K562 (cell line): Measurements from ENCODE around the gene TNFAIP8L1. TPM values are rescaled to one million over a fixed set of nuclear protein-coding genes. Genes with fewer than 3 reads are reported as not detected.

Source experiments
- ATAC-seq: fragments of 200-7000 bp; cut with Tn5 transposase; 3 replicates; pipeline ENCODE4 v1.9.1; 2020; ENCODE audit warnings: moderate library complexity
- BruUV-seq: library from RNA; stranded (reverse); fragments of 400-500 nt; replicated peaks from 2 replicates; lab custom pipeline; 2021; lab: Mats Ljungman, UMichigan
- CTCF ChIA-PET: fragments of 300-600 bp; formaldehyde crosslinking; extraction: SDS; loops from one replicate; lab custom pipeline; 2021; ENCODE audit warnings: low intra/inter-chr PET ratio; lab: Yijun Ruan, JAX
- POLR2A ChIA-PET: fragments of 300-600, 350-650 bp; sonication (Branson Sonifier 250); formaldehyde crosslinking; extraction: SDS; loops from one replicate; lab custom pipeline; 2021; ENCODE audit warnings: antibody characterized with exemption, inconsistent platforms; lab: Yijun Ruan, JAX
- DNase-seq, 4 experiments: peaks; one replicate each; pipeline versions ENCODE4 v3.0.0 to v3.0.0-alpha.2; 2011 to 2018; ENCODE audit warnings: low spot score in 3 of 4, mixed read lengths in 3 of 4; ENCODE audit errors: extremely low read depth in 1 of 4
- FAIRE-seq: peaks from 2 replicates; lab custom pipeline; 2011; peaks lifted over from hg19 to GRCh38; lab: Jason Lieb, UNC
- H2AFZ ChIP-seq: 2 replicates; pipeline ENCODE4 v1.6.0; 2011; ENCODE audit warnings: low read depth, low read length, control low read depth, inconsistent platforms
- H3K27ac ChIP-seq: fragments of 200-600 bp; 3 replicates; pipeline ENCODE4 v1.8.0; 2011; ENCODE audit warnings: low read depth, mild to moderate bottlenecking, control low read depth, inconsistent platforms, low read length, moderate library complexity, mixed read lengths; ENCODE audit errors: extremely low read depth
- H3K27me3 ChIP-seq, 2 experiments: fragments of 300-600 bp in 1 of 2; 2 replicates in 1 of 2; 3 replicates in 1 of 2; pipeline versions ENCODE4 v1.6.0 to v1.8.0; 2011; ENCODE audit warnings: inconsistent platforms in 2 of 2, low read length in 2 of 2, mild to moderate bottlenecking in 1 of 2, mixed read lengths in 1 of 2, moderate library complexity in 1 of 2; ENCODE audit not compliant: control insufficient read depth in 2 of 2, insufficient read depth in 2 of 2
- H3K36me3 ChIP-seq: fragments of 300-600 bp; 3 replicates; pipeline ENCODE4 v1.8.0; 2011; ENCODE audit warnings: mild to moderate bottlenecking, low read length, inconsistent platforms; ENCODE audit not compliant: control insufficient read depth, insufficient read depth
- H3K4me1 ChIP-seq, 2 experiments: fragments of 200-600 bp in 1 of 2; replicated peaks in 1 of 2; 2 replicates in 1 of 2; 3 replicates in 1 of 2; pipeline versions ENCODE4 v1.5.1 to v1.8.0; 2011; ENCODE audit warnings: inconsistent platforms in 2 of 2, low read length in 2 of 2, mild to moderate bottlenecking in 1 of 2, mixed read lengths in 1 of 2, moderate library complexity in 1 of 2; ENCODE audit not compliant: control insufficient read depth in 2 of 2, insufficient read depth in 2 of 2
- H3K4me2 ChIP-seq: 2 replicates; pipeline ENCODE4 v1.6.1; 2011; ENCODE audit warnings: low read length, control low read depth, inconsistent platforms, mixed read lengths; ENCODE audit not compliant: insufficient read depth
- H3K4me3 ChIP-seq: fragments of 200-600 bp; sonication (generic), shearing (Covaris generic); 2 replicates; pipeline ENCODE4 v1.5.1; 2016; ENCODE audit warnings: control low read depth, inconsistent platforms
- H3K79me2 ChIP-seq: fragments of 200-600 bp; 3 replicates; pipeline ENCODE4 v1.8.0; 2011; ENCODE audit warnings: low read length, inconsistent platforms; ENCODE audit not compliant: control insufficient read depth, insufficient read depth
- H3K9ac ChIP-seq, 2 experiments: 2 replicates each; pipeline versions ENCODE4 v1.6.0 to v1.6.1; 2011; ENCODE audit warnings: low read depth in 2 of 2, low read length in 2 of 2, control low read depth in 1 of 2, inconsistent platforms in 1 of 2, mild to moderate bottlenecking in 1 of 2, mixed read lengths in 1 of 2; ENCODE audit not compliant: insufficient read depth in 1 of 2
- H3K9me1 ChIP-seq: one replicate; pipeline ENCODE4 v1.6.0; 2011; ENCODE audit warnings: inconsistent platforms, mild to moderate bottlenecking, low read length, moderate library complexity; ENCODE audit not compliant: control insufficient read depth, insufficient read depth
- H3K9me3 ChIP-seq: replicated peaks from 2 replicates; pipeline ENCODE4 v1.5.1; 2011; ENCODE audit warnings: low read depth, low read length, inconsistent platforms; ENCODE audit not compliant: control insufficient read depth, insufficient read depth
- H4K20me1 ChIP-seq: replicated peaks from 2 replicates; pipeline ENCODE4 v1.6.1; 2011; ENCODE audit warnings: low read length, inconsistent platforms, mixed read lengths; ENCODE audit not compliant: control insufficient read depth, insufficient read depth
- DPF2 ChIP-seq: fragments of 450-650 bp; IDR thresholded peaks from 2 replicates; pipeline ENCODE4 v1.6.1; 2016
- HNRNPLL ChIP-seq: fragments of 200-400 bp; formaldehyde crosslinking; IDR thresholded peaks from 2 replicates; pipeline ENCODE4 v1.6.1; 2017; ENCODE audit warnings: low read length, low read depth, mild to moderate bottlenecking; ENCODE audit not compliant: poor library complexity, severe bottlenecking
- L3MBTL2 ChIP-seq: fragments of 450-650 bp; IDR thresholded peaks from 2 replicates; pipeline ENCODE4 v1.6.1; 2016; ENCODE audit warnings: mild to moderate bottlenecking, moderate library complexity
- NFXL1 ChIP-seq: fragments of 450-650 bp; formaldehyde crosslinking; IDR thresholded peaks from 2 replicates; pipeline ENCODE4 v1.4.0; 2021; ENCODE audit warnings: mild to moderate bottlenecking
- STAT6 ChIP-seq: sonication (generic); formaldehyde crosslinking; IDR thresholded peaks from 2 replicates; pipeline ENCODE4 v1.8.1; 2023; ENCODE audit warnings: mild to moderate bottlenecking, missing genetic modification reagents
- ZNF75A ChIP-seq: fragments of 450-650 bp; formaldehyde crosslinking; IDR thresholded peaks from 2 replicates; pipeline ENCODE4 v1.4.0; 2020; ENCODE audit warnings: mild to moderate bottlenecking
- WGBS: fragments of 100-300 bp; shearing (Covaris generic); methylation state at CpG from one replicate; pipeline ENCODE4 v1.1.6; 2016; ENCODE audit warnings: low coverage, mixed read lengths; ENCODE audit not compliant: insufficient coverage; ENCODE audit errors: missing lambda C conversion rate; 5-methylcytosine and 5-hydroxymethylcytosine counted together
- in situ Hi-C: fragments of 300-500 bp; cut with MboI; formaldehyde crosslinking; loops from 4 replicates; pipeline ENCODE4 v1.15.0; 2018; ENCODE audit warnings: inconsistent platforms, mixed read lengths
- intact Hi-C: fragments of 100-400 bp; cut with micrococcal nuclease; formaldehyde crosslinking; loops from 2 replicates; pipeline ENCODE4 v1.14.2; 2022
- polyA plus RNA-seq, 8 experiments: library from polyadenylated mRNA; depleted of rRNA in 4 of 8; stranded (reverse) in 5 of 8; unstranded in 3 of 8; fragments of >200 nt; fragmentation: Nextera tagmentation in 2 of 8; fragmentation: Illumina TruSeq in 1 of 8; extraction: Ambion mirVana in 2 of 8; extraction: Trizol in 1 of 8; gene quantifications; 2 replicates each; pipeline versions ENCODE4 v1.2.1 to v1.2.3, GENCODE V29; 2011 to 2014; ENCODE audit warnings: inconsistent platforms in 1 of 8, missing spikeins in 1 of 8
- total RNA-seq, 7 experiments: library from RNA; depleted of rRNA in 6 of 7; stranded (reverse); fragments of >200 nt in 6 of 7; fragmentation: Illumina TruSeq in 2 of 7; extraction: Trizol in 2 of 7; gene quantifications; 2 replicates each; pipeline versions ENCODE4 v1.2.1 to v1.2.3, GENCODE V29; 2011 to 2021; ENCODE audit warnings: low replicate concordance in 1 of 7
- TF ChIP-seq, protein P1 (sequence below): sonication (generic); formaldehyde crosslinking; IDR thresholded peaks from 2 replicates; pipeline ENCODE4 v1.8.0; 2022; ENCODE audit warnings: mild to moderate bottlenecking, low read depth, missing genetic modification reagents

TNFAIP8L1 gene
- total and polyA plus RNA-seq, 9 of the 15 experiments (the other 6 are each of a cell fraction or from before 2014, with no cell fraction given), result 0.69 to 9.3 (median 4.9) TPM

- TF ChIP-seq L3MBTL2, result no peak
- no peak for TF ChIP-seq HNRNPLL
These were observed 18.6 kb upstream of the TNFAIP8L1 start (continued) for GRCh38 chr19:4620675-4621074.

- DNase-seq, result peak; percentile 77 to 84 (median 80)
- Histone ChIP-seq H3K27me3 (no peaks in the 10 kb centered on the region; a peak in 1 of 5 replicates), H3K27ac (no peak overlapping the region), H3K9me1 (no peaks in the 10 kb centered on the region), H3K4me3 (no peak overlapping the region), H2AFZ (peak overlapping the region; percentile 67), H3K4me1 (peaks cover 9 to 13% of the 10 kb centered on the region in 2 experiments; a peak in 4 of 5 replicates), H3K79me2 (no peaks in the 10 kb centered on the region), H4K20me1 (no peaks in the 10 kb centered on the region), H3K4me2 (peak overlapping the region; percentile 18; the same call in 1 of the 2 replicates), H3K9ac (peak overlapping the region in 1 of 2 experiments; percentile 71; a peak in 1 of 4 replicates), H3K9me3 (no peaks in the 10 kb centered on the region), H3K36me3 (no peaks in the 10 kb centered on the region)
- 13% methylated on average over 12 of the region's 12 CpGs for WGBS
- FAIRE-seq, result peak; percentile 79
- intact Hi-C loops, result no loop called here
- ChIA-PET POLR2A (interaction anchor here (0.6 to 1.0 kb wide), 8 partner anchors 10 to 1374 kb away, joined by 3 to 5 read pairs (median 3); no protein-coding TSS in a partner anchor), CTCF (no interaction called here)
- in situ Hi-C loops, result no loop called here
- peak; percentile 95 for ATAC-seq
- no TSS peak for BruUV-seq
- TF ChIP-seq ZNF75A (CRISPR knock-in tag) (no peak), NFXL1 (CRISPR knock-in tag) (no peak), DPF2 (peak; percentile 66; the same call in 1 of the 2 replicates), STAT6 (CRISPR knock-in tag) (no peak)
- TF ChIP-seq, protein P1, sequence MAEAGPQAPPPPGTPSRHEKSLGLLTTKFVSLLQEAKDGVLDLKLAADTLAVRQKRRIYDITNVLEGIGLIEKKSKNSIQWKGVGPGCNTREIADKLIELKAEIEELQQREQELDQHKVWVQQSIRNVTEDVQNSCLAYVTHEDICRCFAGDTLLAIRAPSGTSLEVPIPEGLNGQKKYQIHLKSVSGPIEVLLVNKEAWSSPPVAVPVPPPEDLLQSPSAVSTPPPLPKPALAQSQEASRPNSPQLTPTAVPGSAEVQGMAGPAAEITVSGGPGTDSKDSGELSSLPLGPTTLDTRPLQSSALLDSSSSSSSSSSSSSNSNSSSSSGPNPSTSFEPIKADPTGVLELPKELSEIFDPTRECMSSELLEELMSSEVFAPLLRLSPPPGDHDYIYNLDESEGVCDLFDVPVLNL (CRISPR knock-in tag), result no peak
These were observed 16.5 kb upstream of the TNFAIP8L1 start for GRCh38 chr19:4622695-4623421.
